HCT116 (cell line): ENCODE results near the gene IL15. TPM values are rescaled to one million over a fixed set of nuclear protein-coding genes. Genes with fewer than 3 reads are reported as not detected.
"Not testable (repeated sequence)": the region's sequence is repeated elsewhere in the genome, so short reads cannot be mapped to it uniquely, and the experiment has no call there.

Experiments used
- ATAC-seq: fragments of 200-7000 bp; cut with Tn5 transposase; 2 replicates; pipeline ENCODE4 v1.9.1; 2020; ENCODE audit warnings: mild to moderate bottlenecking, moderate library complexity
- BruUV-seq: library from RNA; stranded (reverse); fragments of 400-500 nt; replicated peaks from 2 replicates; lab custom pipeline; 2021; lab: Mats Ljungman, UMichigan
- CTCF ChIA-PET: fragments of 300-600 bp; sonication (Branson Sonifier 250); formaldehyde crosslinking; loops from one replicate; lab custom pipeline; 2021; ENCODE audit warnings: antibody characterized with exemption; lab: Charles Lee
- POLR2A ChIA-PET: fragments of 300-600, 350-600 bp; sonication (Branson Sonifier 250); formaldehyde crosslinking; loops from one replicate; lab custom pipeline; 2021; ENCODE audit warnings: antibody characterized with exemption; lab: Charles Lee
- RAD21 ChIA-PET, 2 experiments: fragments of 300-600 bp; sonication (Branson Sonifier 250); formaldehyde crosslinking; loops; one replicate each; lab custom pipeline; 2023; ENCODE audit warnings: low total read pairs in 2 of 2; ENCODE audit not compliant: uncharacterized antibody in 2 of 2, unreplicated experiment in 2 of 2, low non-redundant PET in 1 of 2; lab: Charles Lee
- DNase-seq: peaks from one replicate; pipeline ENCODE4 v3.0.0-alpha.2; 2010; ENCODE audit warnings: low read depth, low spot score
- H2AFZ ChIP-seq: fragments of 200-600 bp; shearing (Covaris generic), sonication (generic); 2 replicates; pipeline ENCODE4 v1.6.1; 2017; ENCODE audit warnings: low read depth, mixed run types, mixed read lengths, antibody characterized with exemption, low read length; ENCODE audit not compliant: poor library complexity, severe bottlenecking
- H3K27ac ChIP-seq: 2 replicates; pipeline ENCODE4 v1.5.1; 2012; ENCODE audit warnings: low read depth, low read length
- H3K27me3 ChIP-seq: fragments of 200-600 bp; sonication (generic); 2 replicates; pipeline ENCODE4 v1.6.1; 2016; ENCODE audit warnings: mixed run types, low read length, mixed read lengths; ENCODE audit not compliant: insufficient read depth
- H3K36me3 ChIP-seq, 2 experiments: fragments of 200-500 bp in 1 of 2; fragments of 200-600 bp in 1 of 2; sonication (Bioruptor generic) in 1 of 2; sonication (generic) in 1 of 2; 2 replicates each; pipeline versions ENCODE4 v1.5.1 to v1.6.1; 2014 to 2016; ENCODE audit warnings: low read length in 2 of 2, inconsistent platforms in 1 of 2, mixed read lengths in 1 of 2, mixed run types in 1 of 2; ENCODE audit not compliant: insufficient read depth in 2 of 2, control insufficient read depth in 1 of 2
- H3K4me1 ChIP-seq, 2 experiments: fragments of 200-600 bp in 1 of 2; sonication (generic) in 1 of 2; 2 replicates each; pipeline versions ENCODE4 v1.5.1 to v1.6.1; 2012 to 2017; ENCODE audit warnings: low read length in 2 of 2, inconsistent platforms in 1 of 2, mild to moderate bottlenecking in 1 of 2, mixed read lengths in 1 of 2, mixed run types in 1 of 2, moderate library complexity in 1 of 2; ENCODE audit not compliant: insufficient read depth in 2 of 2, control insufficient read depth in 1 of 2
- H3K4me2 ChIP-seq: fragments of 200-600 bp; sonication (generic); 2 replicates; pipeline ENCODE4 v1.6.1; 2017; ENCODE audit warnings: mixed run types, low read length, mixed read lengths
- H3K4me3 ChIP-seq, 2 experiments: fragments of 200-600 bp in 1 of 2; sonication (generic) in 1 of 2; replicated peaks in 1 of 2; 2 replicates each; pipeline ENCODE4 v1.5.1; 2011 to 2016; ENCODE audit warnings: low read length in 2 of 2, control low read depth in 1 of 2, low read depth in 1 of 2, mild to moderate bottlenecking in 1 of 2, mixed read lengths in 1 of 2, mixed run types in 1 of 2
- H3K79me2 ChIP-seq: fragments of 200-600 bp; sonication (generic); 2 replicates; pipeline ENCODE4 v1.6.1; 2017; ENCODE audit warnings: mild to moderate bottlenecking, mixed run types, low read length, moderate library complexity, mixed read lengths; ENCODE audit not compliant: insufficient read depth
- H3K9ac ChIP-seq: fragments of 200-600 bp; sonication (generic); 2 replicates; pipeline ENCODE4 v1.6.1; 2016; ENCODE audit warnings: low read length, mixed read lengths
- H3K9me2 ChIP-seq: fragments of 200-600 bp; sonication (generic), shearing (Covaris generic); 2 replicates; pipeline ENCODE4 v1.6.1; 2017; ENCODE audit warnings: mixed run types, mild to moderate bottlenecking, moderate library complexity; ENCODE audit not compliant: insufficient read depth
- H3K9me3 ChIP-seq, 2 experiments: fragments of 200-500 bp in 1 of 2; fragments of 200-600 bp in 1 of 2; sonication (Bioruptor generic) in 1 of 2; sonication (generic) in 1 of 2; 2 replicates each; pipeline ENCODE4 v1.6.1; 2014 to 2017; ENCODE audit warnings: low read length in 2 of 2, mixed read lengths in 2 of 2, inconsistent platforms in 1 of 2, low read depth in 1 of 2, mild to moderate bottlenecking in 1 of 2, mixed run types in 1 of 2, moderate library complexity in 1 of 2; ENCODE audit not compliant: control insufficient read depth in 1 of 2, insufficient read depth in 1 of 2
- H4K20me1 ChIP-seq: fragments of 200-600 bp; sonication (generic), shearing (Covaris generic); 2 replicates; pipeline ENCODE4 v1.6.1; 2017; ENCODE audit warnings: mixed run types, mild to moderate bottlenecking, moderate library complexity; ENCODE audit not compliant: insufficient read depth
- EZH2phosphoT487 ChIP-seq: fragments of 200-600 bp; IDR thresholded peaks from 2 replicates; pipeline ENCODE4 v1.6.1; 2018; ENCODE audit warnings: antibody characterized with exemption, borderline replicate concordance
- POLR2A ChIP-seq: IDR thresholded peaks from 2 replicates; pipeline ENCODE4 v1.7.0; 2011; ENCODE audit warnings: borderline replicate concordance; ENCODE audit not compliant: insufficient read depth, insufficient read length; ENCODE audit errors: extremely low read depth
- POLR2AphosphoS5 ChIP-seq: IDR thresholded peaks from 2 replicates; pipeline ENCODE4 v1.6.1; 2011; ENCODE audit warnings: mild to moderate bottlenecking, low read depth, low read length, moderate library complexity
- RAD21 ChIP-seq: IDR thresholded peaks from 2 replicates; pipeline ENCODE4 v1.6.1; 2012; ENCODE audit warnings: low read depth, mild to moderate bottlenecking
- YY1 ChIP-seq: IDR thresholded peaks from 2 replicates; pipeline ENCODE4 v1.6.1; 2011; ENCODE audit warnings: low read length, low read depth, moderate library complexity, mild to moderate bottlenecking; ENCODE audit not compliant: insufficient replicate concordance; ENCODE audit errors: extremely low read depth
- ZFX ChIP-seq: fragments of 450-650 bp; IDR thresholded peaks from 2 replicates; pipeline ENCODE4 v1.6.1; 2017
- intact Hi-C: fragments of 100-400 bp; cut with micrococcal nuclease; formaldehyde crosslinking; loops from 2 replicates; pipeline ENCODE4 v1.10.0; 2022
- total RNA-seq: library from RNA; stranded (reverse); gene quantifications from one replicate; pipeline ENCODE4 v1.2.1, GENCODE V29; 2021; ENCODE audit not compliant: unreplicated experiment
- TF ChIP-seq, protein P1 (sequence below): IDR thresholded peaks from 2 replicates; pipeline ENCODE4 v1.6.1; 2012

The IL15 gene
- total RNA-seq, 1 experiment from 2014 or later, result 1.2 TPM

DNA sequence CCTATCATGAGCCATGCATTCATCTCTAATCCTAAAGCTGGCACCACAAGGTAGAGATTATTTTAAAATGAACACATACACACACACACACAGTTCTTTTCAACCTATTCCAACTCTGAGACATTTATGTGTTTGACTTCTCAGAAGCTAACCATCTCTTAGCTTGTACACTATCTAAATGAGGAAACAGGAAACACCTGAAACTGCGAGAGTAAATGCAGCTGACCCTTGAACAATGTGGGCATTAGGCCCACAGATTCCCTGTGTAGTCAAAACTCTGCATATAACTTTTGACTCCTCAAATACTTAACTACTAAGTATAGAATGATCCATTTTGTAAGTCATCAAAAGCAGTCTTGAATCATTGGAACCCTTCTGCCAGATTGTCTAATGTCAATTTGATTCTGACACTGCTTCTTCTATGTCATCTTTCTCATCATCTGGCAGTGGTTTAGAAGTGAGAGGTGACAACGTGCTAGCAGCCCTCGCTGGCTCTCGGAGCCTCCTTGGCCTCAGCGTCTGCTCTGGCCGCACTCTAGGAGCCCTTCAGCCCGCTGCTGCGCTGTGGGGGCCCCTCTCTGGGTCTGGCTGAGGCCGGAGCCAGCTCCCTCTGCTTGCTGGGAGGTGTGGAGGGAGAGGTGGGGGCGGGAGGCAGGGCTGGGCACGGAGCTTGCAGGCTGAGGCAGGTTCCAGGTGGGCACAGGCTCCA, 21.4 kb upstream of the IL15 start:
- Histone ChIP-seq H3K4me1 (no peaks in the 10 kb centered on the region), H2AFZ (no peak overlapping the region), H3K79me2 (no peaks in the 10 kb centered on the region), H3K36me3 (no peaks in the 10 kb centered on the region), H3K27ac (no peak overlapping the region), H3K9ac (no peak overlapping the region), H3K27me3 (no peaks in the 10 kb centered on the region), H3K9me3 (no peaks in the 10 kb centered on the region), H3K4me2 (no peak overlapping the region), H3K9me2 (no peaks in the 10 kb centered on the region), H4K20me1 (no peaks in the 10 kb centered on the region), H3K4me3 (no peak overlapping the region)
- ChIA-PET CTCF (no interaction called here), POLR2A (no interaction called here), RAD21 (no interaction called here)
- intact Hi-C loops, result no loop called here
- DNase-seq (no peak), ATAC-seq (no peak)
- no peak for TF ChIP-seq POLR2A
- BruUV-seq, result no TSS peak

DNA sequence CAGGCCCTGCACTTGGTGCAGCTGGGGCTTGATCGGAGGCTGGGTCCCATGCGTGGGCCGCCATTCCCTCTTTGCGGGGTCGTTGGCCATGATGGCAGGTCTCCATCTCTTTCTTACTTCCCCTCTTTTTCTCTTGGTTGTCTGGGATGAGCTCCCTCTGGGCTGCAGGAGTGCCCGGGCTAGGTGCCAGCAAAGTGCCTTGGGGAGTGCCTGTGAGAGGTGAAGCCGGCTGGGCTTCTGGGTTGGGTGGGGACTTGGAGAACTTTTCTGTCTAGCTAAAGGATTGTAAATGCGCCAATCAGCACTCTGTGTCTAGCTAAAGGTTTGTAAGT, 20.8 kb upstream of the IL15 start:
- DNase-seq, RAD21 ChIA-PET, H3K9ac ChIP-seq, H3K79me2 ChIP-seq, POLR2A ChIA-PET, H3K36me3 ChIP-seq, H3K27me3 ChIP-seq, CTCF ChIA-PET, H4K20me1 ChIP-seq, H3K4me2 ChIP-seq, H3K9me2 ChIP-seq, ATAC-seq, H3K4me1 ChIP-seq, intact Hi-C loops, H3K27ac ChIP-seq, H2AFZ ChIP-seq, H3K4me3 ChIP-seq, BruUV-seq, H3K9me3 ChIP-seq: not testable (repeated sequence)

DNA sequence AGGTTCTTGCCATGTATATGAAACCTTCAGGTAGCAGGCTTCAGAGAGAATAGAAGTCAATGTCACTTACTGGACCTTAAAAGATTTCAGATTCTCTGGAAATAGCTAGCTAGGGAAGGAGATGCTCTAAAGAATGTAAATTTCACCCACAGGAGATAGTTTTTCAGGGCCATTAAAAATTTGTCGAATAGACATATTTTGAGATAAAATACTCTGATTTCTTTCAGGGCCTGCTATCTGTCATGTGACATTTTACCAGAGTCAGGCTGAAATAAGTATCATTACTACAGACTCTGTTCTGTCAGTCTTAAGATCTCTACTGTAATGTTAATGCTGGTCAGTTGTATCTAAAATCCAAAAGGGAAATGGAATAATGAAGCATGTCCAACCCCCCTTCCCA, 15.7 kb upstream of the IL15 start:
- no peak for ATAC-seq
- H4K20me1 ChIP-seq, result no peaks in the 10 kb centered on the region
- RAD21 ChIA-PET, result no interaction called here
- no TSS peak for BruUV-seq
- DNase-seq, result no peak
- H3K36me3 ChIP-seq, result no peaks in the 10 kb centered on the region
- no peak overlapping the region for H3K4me3 ChIP-seq
- no peaks in the 10 kb centered on the region for H3K4me1 ChIP-seq
- H3K9me2 ChIP-seq, result no peaks in the 10 kb centered on the region
- CTCF ChIA-PET, result no interaction called here
- no peak overlapping the region for H3K27ac ChIP-seq
- no peak overlapping the region for H2AFZ ChIP-seq
- TF ChIP-seq RAD21, result no peak
- TF ChIP-seq EZH2phosphoT487, result no peak
- TF ChIP-seq POLR2AphosphoS5, result no peak
- TF ChIP-seq, protein P1, sequence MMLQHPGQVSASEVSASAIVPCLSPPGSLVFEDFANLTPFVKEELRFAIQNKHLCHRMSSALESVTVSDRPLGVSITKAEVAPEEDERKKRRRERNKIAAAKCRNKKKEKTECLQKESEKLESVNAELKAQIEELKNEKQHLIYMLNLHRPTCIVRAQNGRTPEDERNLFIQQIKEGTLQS, result no peak
- TF ChIP-seq YY1, result no peak
- no peak for TF ChIP-seq ZFX
- no peak for TF ChIP-seq POLR2A
- no peaks in the 10 kb centered on the region for H3K79me2 ChIP-seq
- no peaks in the 10 kb centered on the region for H3K9me3 ChIP-seq
- POLR2A ChIA-PET, result no interaction called here
- intact Hi-C loops, result no loop called here
- H3K27me3 ChIP-seq, result no peaks in the 10 kb centered on the region
- H3K4me2 ChIP-seq, result no peak overlapping the region
- no peak overlapping the region for H3K9ac ChIP-seq
